ENCODE measurements around the gene NF1.
"Not testable (repeated sequence)": the region's sequence is repeated elsewhere in the genome, so short reads cannot be mapped to it uniquely, and the experiment has no call there.

NF1 gene

DNA sequence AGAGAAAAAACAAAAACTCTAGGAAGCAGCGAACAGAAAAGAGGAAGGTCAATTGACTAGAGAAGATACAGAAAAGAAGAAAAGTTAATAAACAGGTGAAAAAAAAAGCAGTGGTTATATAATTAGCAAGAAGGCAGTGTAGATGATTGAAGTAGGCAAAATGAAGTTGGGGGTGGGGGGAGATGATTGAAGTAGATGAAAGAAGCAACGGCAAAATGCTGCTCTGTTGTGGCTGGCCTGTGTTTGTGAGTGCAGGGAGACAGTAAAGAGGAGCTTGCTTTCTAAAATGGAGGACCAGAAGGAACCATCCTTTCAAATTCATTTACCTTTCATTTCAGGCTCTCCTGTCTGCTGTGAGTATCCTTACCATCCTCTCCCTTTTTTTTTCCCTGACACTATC lies 215.5 kb downstream of the NF1 start:
- no peak for DNase-seq

DNA sequence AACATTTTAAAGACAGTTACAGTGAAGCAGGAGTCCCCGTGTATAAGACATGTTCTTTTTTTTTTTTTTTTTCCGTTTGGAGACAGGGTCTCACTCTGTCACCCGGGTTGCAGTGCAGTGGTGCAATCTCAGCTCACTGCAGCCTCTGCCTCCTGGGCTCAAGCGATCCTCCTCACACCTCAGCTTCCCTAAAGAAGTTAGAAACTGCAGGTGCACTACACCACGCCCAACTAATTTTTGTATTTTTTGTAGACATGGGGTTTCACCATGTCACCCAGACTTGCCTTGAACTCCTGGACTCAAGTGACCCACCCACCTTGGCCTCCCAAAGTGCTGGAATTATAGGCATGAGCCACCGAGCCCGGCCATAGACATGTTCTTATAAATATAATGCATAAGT lies 216.1 kb downstream of the NF1 start:
- no peak for DNase-seq

- no peak for DNase-seq
Observed at GRCh38 chr17:31311526-31311925, 216.7 kb downstream of the NF1 start.

GRCh38 chr17:31312223-31312622 lies 217.4 kb downstream of the NF1 start:
- DNase-seq, result not testable (repeated sequence)

GRCh38 chr17:31313982-31314781 lies 219.4 kb downstream of the NF1 start, which contains the start of gene EVI2B:
TSS of gene EVI2B (minus strand) at chr17:31314054. CDS start at chr17:31305609, 8,445 bp downstream.
- no peak for DNase-seq

GRCh38 chr17:31314782-31315100 lies 220.0 kb downstream of the NF1 start:
- no peak for DNase-seq

DNA sequence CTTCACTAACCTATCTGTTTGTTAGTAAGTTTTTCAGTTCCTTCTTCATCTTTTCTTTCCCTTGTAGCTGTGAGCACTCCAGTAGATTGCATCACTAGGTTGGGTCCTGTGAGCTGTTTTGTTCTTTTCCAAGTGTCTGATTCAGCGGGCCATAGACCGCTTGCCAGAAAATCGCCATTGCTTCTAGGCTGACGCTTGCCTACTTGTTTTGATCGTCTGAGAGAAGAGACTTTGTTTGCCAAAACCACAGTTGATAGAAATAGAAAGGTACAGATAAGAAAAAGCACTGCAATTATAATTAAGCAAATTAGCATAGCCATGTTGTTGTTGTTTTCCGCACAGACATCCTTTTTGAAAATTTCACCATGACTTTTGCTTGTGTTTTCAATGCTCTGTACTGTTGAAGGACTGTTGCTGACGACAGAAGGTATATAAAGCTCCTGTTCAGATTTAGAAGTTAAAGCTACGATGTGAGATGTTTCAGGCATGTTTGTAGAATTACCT lies 223.6 kb downstream of the NF1 start:
- no peak for DNase-seq

GRCh38 chr17:31318851-31319661 lies 224.3 kb downstream of the NF1 start:
- no peak for DNase-seq

DNA sequence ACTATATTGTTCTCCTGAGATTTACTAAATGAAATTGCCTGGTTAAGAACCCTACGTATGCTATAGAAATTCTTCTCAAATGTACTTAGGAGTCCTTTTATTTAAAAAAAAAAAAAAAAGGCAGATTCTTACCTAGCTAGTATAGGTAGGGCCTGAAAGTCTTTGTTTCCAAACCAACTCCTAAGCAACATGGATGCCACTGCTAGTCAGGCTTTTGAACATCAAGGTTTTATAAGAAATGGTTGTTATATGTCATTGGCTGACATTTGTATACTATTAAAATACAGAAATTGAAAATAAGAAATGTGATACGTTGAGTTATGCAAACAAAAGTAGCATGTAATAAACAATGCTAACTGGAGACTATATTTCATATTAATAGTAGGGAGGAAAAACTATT lies 225.5 kb downstream of the NF1 start:
- no peak for DNase-seq

DNA sequence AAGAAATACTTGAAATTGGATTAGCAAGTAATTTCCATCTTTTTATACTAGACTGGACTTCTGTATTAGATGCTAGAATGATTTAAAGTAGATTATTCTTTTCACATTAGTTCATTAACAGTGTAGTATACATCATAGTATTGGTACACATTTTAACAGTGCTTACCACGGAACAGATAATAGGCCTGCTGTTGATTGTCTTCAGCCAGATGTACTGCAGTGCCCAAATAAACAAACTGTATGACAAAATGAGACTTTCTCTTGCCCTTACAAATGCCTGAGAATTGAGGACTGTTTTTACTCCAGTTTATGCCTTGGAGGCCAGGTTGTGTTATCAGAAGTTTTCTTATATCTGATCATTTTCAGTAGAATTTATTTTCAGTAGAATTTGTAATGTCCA lies 226.0 kb downstream of the NF1 start:
- no peak for DNase-seq

DNA sequence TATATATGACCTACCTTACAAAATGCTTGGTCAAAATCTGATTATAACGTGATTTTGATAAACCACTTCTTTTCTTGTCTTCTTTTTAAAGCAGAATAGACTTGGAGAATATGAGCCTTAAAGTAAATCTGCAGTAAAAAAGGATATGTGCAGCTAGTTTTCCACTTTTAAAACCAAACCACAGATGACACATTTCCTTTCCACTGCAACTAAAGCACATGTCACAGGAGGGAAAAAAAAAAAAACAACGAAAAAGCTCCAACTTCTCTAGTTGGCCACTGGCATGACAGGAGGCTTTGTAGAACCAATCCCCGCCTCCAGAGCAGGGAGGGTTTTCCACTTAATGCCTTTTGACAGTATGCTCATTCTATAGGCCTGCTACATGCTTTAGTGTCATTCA lies 226.7 kb downstream of the NF1 start, which contains the start of gene EVI2A:
Gene EVI2A, minus strand, starts transcription at position 142 of the 400 bp plus-strand sequence. CDS start 2,609 bp downstream, outside the sequence.
- DNase-seq, result no peak

GRCh38 chr17:31321966-31322365 lies 227.2 kb downstream of the NF1 start:
- DNase-seq, result no peak

GRCh38 chr17:31323551-31323950 lies 228.8 kb downstream of the NF1 start:
- no peak for DNase-seq

DNA sequence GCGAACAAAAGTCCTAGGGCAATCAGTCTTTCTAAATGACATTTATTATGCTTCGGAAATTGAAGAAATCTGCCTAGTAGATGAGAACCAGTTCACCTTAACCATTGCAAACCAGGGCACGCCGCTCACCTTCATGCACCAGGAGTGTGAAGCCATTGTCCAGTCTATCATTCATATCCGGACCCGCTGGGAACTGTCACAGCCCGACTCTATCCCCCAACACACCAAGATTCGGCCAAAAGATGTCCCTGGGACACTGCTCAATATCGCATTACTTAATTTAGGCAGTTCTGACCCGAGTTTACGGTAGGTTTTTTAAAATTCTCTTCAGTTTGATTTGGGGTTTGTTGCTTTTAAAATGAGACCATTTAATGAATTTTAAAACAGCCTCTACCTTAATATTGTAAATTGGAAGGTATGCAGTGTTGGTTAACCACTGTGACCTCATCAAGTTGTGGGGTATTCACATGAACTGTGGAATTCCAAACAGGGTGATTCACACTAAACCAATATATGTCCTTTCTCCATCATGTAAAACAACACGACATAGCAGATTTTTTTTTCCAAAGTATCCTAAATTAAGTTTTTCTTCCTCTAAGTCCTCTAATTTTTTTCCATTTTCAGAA lies 232.9 kb downstream of the NF1 start:
- DNase-seq, result no peak

GRCh38 chr17:31328160-31328535 lies 233.4 kb downstream of the NF1 start:
- no peak for DNase-seq

GRCh38 chr17:31329221-31329620 lies 234.4 kb downstream of the NF1 start:
- no peak for DNase-seq

GRCh38 chr17:31339906-31340661 lies 245.3 kb downstream of the NF1 start:
- DNase-seq, result no peak

- not testable (repeated sequence) for DNase-seq
Observed at GRCh38 chr17:31345191-31345747, 250.5 kb downstream of the NF1 start.

GRCh38 chr17:31349454-31349853 lies 254.7 kb downstream of the NF1 start:
- DNase-seq, result no peak

DNA sequence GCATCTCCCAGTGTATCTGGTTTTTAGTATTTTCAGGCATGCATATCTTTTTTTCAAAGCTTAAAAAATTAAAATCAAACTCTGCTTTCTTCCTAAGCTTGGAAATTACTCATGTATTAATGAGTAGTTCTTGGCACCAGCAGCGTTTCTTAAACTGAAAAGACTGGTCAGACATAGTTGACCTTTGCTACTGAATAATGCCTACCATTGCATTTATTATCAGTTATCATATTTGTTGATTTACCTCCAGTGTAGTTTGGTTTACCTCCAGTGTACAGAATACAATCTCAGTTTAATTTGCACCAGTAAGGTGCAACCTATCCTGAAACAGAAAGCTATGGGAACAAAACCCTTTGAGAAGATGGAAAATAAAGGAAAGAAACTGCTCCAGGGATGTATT lies 261.2 kb downstream of the NF1 start:
- no peak for DNase-seq

DNA sequence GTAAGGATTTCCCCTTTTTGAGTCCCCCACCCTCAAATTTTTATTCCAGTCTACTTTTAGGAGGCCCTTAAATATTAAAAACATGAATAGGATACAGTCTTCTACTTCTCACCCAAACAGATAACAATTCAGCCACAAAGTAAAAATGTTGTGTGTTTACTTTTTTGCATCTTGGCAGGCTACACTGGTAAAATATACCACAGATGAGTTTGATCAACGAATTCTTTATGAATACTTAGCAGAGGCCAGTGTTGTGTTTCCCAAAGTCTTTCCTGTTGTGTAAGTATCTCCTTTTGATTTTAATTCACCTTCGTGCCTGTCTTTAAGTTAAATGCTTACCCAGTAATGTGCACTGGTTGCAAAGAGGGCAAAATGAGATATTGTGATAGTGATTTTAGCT lies 262.3 kb downstream of the NF1 start:
- no peak for DNase-seq

DNA sequence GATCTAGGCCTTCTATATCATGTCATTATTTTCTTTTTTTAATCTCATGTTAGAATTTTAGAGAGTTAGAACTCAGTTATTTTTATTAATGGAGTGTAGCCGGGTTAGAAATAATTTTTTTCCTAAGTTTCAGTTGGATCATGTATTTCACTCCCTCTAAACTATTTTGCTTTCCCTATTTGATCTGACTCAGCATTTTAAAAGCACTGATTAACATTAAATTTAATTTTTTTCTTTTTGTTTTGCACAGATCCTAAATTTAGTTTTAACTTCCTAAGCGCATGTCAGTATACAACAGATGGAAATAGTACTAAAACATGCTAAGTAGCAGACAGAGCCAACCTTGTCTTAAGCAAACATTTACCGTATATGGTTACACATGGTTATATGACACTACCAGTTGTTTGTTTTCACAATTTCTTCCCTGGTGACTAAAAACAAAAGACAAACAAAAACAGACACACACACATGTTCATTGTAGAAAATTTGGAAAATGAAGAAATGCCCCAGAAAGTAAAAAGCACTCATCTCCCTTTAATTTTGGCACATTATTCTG lies 263.1 kb downstream of the NF1 start:
- DNase-seq, result no peak

All from NCI-H82 (cell line).